D721Med (cell line): Measurements from ENCODE around the gene KCNG2.
"Not testable (repeated sequence)": the region's sequence is repeated elsewhere in the genome, so short reads cannot be mapped to it uniquely, and the experiment has no call there.

Experiments used
- DNase-seq: peaks from one replicate; pipeline ENCODE4 v3.0.0; 2011; ENCODE audit warnings: low spot score; ENCODE audit not compliant: insufficient read length
- FAIRE-seq: peaks from 2 replicates; lab custom pipeline; 2011; peaks lifted over from hg19 to GRCh38; lab: Jason Lieb, UNC
- TF ChIP-seq, protein P1 (sequence below): IDR thresholded peaks from 2 replicates; pipeline ENCODE4 v1.5.1; 2012; ENCODE audit warnings: mild to moderate bottlenecking, control low read depth; ENCODE audit not compliant: insufficient read depth; ENCODE audit errors: missing control alignments

KCNG2 gene

DNA sequence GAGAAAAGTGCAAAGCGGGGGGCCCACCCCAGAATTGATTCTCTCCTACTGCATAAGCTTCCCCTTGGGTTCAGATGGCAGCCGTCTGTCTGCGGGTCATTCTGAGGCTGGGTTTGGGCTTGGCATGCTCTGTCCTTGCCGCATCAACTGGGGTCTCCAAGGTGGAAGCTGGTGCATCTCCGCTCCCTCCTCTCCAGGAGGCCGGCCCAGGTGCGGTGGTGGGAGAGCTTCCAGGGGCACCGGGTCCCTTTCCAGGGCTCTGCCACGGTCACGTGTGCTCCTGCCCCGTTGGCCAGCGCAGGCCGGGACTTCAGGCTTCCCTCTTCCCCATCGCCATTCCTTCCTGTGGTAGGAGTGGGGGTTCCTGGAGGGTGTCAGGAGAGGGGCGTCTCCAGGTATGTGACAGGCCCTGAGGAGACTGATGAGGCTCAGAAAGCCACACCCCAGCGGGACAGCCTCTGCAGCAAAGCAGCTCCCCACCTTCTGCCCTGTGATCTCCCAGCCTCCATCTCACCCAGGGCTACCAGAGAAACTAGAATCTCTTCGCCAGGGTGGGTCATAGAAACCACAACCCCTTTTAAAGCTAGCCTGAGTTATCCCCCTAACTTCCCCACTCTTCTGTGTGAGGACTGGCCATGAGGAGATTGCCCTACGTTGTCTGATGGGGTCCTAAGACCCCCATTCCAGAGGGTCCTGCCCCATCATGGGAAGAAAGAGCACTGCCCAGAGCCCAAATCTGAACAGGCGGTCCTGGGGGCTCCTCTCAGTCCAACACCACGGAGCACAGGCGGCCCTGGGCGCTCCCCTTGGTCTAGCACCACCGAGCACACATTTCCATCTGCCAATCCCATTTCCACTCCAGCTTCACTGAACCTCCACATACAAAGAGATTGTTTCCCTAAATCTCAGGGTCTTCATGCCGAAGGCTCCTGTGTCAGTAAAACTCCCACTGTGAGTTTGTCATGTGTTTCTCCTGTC, 77.1 kb downstream of the KCNG2 start:
- no peak for FAIRE-seq
- DNase-seq, result no peak
- TF ChIP-seq, protein P1, sequence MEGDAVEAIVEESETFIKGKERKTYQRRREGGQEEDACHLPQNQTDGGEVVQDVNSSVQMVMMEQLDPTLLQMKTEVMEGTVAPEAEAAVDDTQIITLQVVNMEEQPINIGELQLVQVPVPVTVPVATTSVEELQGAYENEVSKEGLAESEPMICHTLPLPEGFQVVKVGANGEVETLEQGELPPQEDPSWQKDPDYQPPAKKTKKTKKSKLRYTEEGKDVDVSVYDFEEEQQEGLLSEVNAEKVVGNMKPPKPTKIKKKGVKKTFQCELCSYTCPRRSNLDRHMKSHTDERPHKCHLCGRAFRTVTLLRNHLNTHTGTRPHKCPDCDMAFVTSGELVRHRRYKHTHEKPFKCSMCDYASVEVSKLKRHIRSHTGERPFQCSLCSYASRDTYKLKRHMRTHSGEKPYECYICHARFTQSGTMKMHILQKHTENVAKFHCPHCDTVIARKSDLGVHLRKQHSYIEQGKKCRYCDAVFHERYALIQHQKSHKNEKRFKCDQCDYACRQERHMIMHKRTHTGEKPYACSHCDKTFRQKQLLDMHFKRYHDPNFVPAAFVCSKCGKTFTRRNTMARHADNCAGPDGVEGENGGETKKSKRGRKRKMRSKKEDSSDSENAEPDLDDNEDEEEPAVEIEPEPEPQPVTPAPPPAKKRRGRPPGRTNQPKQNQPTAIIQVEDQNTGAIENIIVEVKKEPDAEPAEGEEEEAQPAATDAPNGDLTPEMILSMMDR, result no peak

DNA sequence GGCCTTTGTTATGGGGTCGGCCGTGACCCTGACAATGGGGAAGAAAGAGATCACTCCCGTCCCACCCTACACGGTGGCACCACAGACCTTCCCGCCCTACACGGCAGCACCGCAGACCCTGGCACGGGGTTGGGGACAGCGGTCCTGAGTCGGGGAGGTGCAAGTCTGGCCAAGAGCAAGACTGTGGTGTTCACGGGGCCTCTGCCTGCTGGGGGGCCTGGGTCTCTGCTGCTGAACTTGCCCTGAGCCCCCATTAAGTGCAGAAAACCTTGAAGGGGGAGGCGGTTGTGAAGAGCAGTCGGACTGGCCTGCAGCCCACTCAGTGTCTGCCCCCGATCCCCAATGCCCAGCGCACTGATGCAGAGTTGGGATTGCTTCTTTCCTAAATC, 77.8 kb downstream of the KCNG2 start:
- no peak for FAIRE-seq
- DNase-seq, result no peak
- TF ChIP-seq, protein P1, result no peak

DNA sequence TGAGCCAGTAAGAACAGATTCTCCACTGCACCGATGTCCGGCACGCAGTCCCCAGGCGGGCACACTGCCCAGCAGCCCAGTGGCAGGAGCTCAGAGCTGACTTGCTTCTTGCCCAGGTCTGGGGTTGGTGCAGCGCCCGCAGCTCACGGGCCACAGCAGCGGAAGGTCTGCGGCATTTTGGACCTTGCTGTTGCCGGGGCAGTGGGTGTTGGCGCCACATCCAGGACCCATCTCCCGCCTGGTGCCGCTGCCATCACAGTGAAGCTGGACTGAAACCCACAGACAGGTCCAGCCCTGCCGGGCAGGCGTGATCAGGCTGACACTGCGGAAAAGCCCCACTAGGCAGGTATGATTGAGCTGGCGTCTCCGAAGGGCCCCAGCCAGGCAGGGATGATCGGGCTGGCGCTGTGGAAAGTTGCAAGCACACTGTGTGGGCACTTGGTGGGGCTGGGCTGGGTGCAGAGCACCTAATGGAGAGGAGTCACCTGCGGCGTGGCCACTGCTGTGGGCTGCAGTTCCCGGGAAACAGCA, 78.3 kb downstream of the KCNG2 start:
- DNase-seq (no peak), FAIRE-seq (no peak)
- TF ChIP-seq, protein P1, result no peak

- DNase-seq, result no peak
- TF ChIP-seq, protein P1, result no peak
- no peak for FAIRE-seq
Observed at GRCh38 chr18:79876497-79876896, 78.8 kb downstream of the KCNG2 start.

DNA sequence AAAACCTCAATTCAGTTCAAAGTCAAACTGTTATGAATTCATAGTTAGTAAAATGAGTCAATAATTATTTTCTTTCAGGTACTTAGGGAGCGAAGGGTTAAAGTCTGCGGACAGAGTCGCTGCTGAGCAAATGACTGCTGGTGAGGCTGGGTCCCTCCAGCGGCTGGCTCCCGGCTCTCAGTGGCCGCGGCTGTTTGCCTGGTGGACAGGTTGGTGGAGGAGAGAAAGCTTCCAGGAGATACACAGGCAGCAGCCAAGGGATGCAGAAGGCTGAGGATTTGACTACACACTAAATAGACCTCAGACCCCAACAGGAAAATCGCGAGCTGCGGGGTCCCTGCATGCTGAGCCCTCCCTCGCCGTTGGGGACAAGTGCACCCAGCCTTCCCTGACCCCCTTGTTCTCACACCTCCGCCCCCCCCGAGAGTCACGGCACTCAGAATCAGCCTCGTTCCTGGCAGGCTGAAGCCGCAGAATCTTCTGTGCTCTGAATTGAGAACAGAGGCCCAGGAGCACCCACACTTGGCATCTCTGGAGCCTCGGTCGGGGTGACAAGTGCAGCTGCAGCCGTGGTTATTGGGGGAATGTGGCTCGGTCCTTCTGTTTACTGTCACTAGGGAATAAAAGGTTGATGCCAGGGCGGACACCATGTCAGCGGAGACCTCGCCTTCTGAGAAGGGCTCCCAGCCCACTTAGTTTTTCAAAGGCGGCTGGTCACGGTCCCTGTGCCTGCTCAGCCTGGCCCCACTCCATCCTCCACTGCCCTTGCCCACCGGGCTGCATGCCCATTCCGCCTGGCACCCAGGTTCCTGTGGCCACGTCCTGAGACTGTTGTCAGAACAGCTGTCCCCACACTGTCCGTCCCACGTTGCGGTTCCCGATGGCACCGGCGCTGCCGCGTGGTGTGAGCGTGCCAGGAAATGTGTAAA, 79.7 kb downstream of the KCNG2 start:
- FAIRE-seq (no peak), DNase-seq (no peak)
- TF ChIP-seq, protein P1, result no peak

GRCh38 chr18:79878246-79878645, 80.5 kb downstream of the KCNG2 start:
- not testable (repeated sequence) for FAIRE-seq, DNase-seq

DNA sequence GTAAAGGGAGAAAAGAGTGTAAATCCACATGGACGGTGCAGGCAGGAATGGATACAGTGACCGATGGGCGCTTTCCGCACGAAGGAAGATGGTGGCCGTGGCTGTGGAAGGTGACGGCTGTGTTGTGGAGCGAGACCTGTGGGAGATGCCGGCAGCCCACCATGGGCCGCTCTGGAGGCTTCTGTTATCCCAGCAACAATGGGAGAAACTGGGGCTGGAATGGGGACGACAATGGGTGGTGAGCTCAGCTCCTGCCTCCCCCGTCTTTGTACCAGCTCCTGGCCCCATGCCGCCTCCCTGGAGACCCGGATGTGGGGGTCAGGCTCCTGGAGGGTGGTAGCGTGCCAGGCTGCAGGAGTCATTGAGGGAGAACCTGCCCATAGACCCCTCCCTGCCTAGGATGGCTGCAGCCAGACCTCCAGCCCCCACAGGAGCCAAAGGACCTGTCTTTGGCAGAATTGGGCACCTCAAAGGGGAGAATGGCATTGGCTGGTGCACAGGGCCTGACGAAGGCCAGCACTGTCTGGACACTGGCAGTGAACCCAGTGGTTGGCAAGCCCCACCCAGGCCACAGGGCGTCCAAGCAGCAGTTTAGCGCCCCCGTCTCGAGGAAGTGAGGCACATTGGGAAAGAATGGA, 81.1 kb downstream of the KCNG2 start:
- no peak for FAIRE-seq
- TF ChIP-seq, protein P1, result no peak
- no peak for DNase-seq
